B cell (primary cell): ENCODE data around the gene LRCH1. TPM values are rescaled to one million over a fixed set of nuclear protein-coding genes. Genes with fewer than 3 reads are reported as not detected.

ENCODE experiments used
- ATAC-seq: fragments of 200-7000 bp; cut with Tn5 transposase; one replicate; pipeline ENCODE4 v1.10.0; 2021; ENCODE audit warnings: low read depth, mild to moderate bottlenecking, moderate number of reproducible peaks, moderate library complexity
- CTCF ChIA-PET: fragments of 350-600 bp; sonication (Branson Sonifier 250); formaldehyde crosslinking; loops from one replicate; lab custom pipeline; 2021; ENCODE audit warnings: antibody characterized with exemption, inconsistent platforms; lab: Charles Lee
- POLR2A ChIA-PET: fragments of 350-600 bp; sonication (Branson Sonifier 250); formaldehyde crosslinking; loops from one replicate; lab custom pipeline; 2021; ENCODE audit warnings: antibody characterized with exemption; lab: Charles Lee
- DNase-seq: peaks from one replicate; pipeline ENCODE4 v3.0.0; 2013
- H2AFZ ChIP-seq: 2 replicates; pipeline ENCODE4 v1.6.1; 2012; ENCODE audit warnings: mild to moderate bottlenecking, low read depth, low read length; ENCODE audit not compliant: insufficient read depth, poor library complexity, severe bottlenecking
- H3K27ac ChIP-seq, 2 donors: 1 replicate in 1 of 2; 2 replicates in 1 of 2; pipeline ENCODE4 v1.5.1; 2012 to 2013; ENCODE audit warnings: low read length in 2 of 2, mild to moderate bottlenecking in 2 of 2, moderate library complexity in 1 of 2
- H3K27me3 ChIP-seq, 4 experiments: fragments of 200-600 bp in 1 of 4; sonication (generic) in 1 of 4; replicated peaks in 1 of 4; 1 replicate in 2 of 4; 2 replicates in 2 of 4; pipeline versions ENCODE4 v1.6.1 to v1.7.0; 2013 to 2016; ENCODE audit warnings: low read length in 3 of 4, mild to moderate bottlenecking in 2 of 4, mixed read lengths in 1 of 4, moderate library complexity in 1 of 4; ENCODE audit not compliant: insufficient read depth in 4 of 4, control insufficient read depth in 3 of 4; ENCODE audit errors: control extremely low read depth in 1 of 4
- H3K36me3 ChIP-seq, 2 experiments: replicated peaks in 1 of 2; 1 replicate in 1 of 2; 2 replicates in 1 of 2; pipeline versions ENCODE4 v1.6.1 to v1.7.1; 2013; ENCODE audit warnings: low read length in 1 of 2; ENCODE audit not compliant: insufficient read depth in 2 of 2, control insufficient read depth in 1 of 2; ENCODE audit errors: control extremely low read depth in 1 of 2, extremely low read depth in 1 of 2
- H3K4me1 ChIP-seq, 2 donors: fragments of 200-600 bp in 1 of 2; sonication (generic) in 1 of 2; 1 replicate in 1 of 2; 2 replicates in 1 of 2; pipeline versions ENCODE4 v1.5.1 to v1.6.1; 2013 to 2017; ENCODE audit warnings: low read length in 2 of 2; ENCODE audit not compliant: control insufficient read depth in 2 of 2, insufficient read depth in 2 of 2
- H3K4me2 ChIP-seq: replicated peaks from 2 replicates; pipeline ENCODE3; 2012; ENCODE audit warnings: mild to moderate bottlenecking, low read depth, low read length; ENCODE audit not compliant: poor library complexity, severe bottlenecking
- H3K4me3 ChIP-seq, 5 experiments: fragments of 200-600 bp in 1 of 5; sonication (generic) in 1 of 5; 1 replicate in 3 of 5; 2 replicates in 2 of 5; pipeline versions ENCODE4 v1.5.1 to v1.7.0; 2011 to 2016; ENCODE audit warnings: low read length in 4 of 5, mild to moderate bottlenecking in 4 of 5, low read depth in 2 of 5, control low read depth in 1 of 5, moderate library complexity in 1 of 5; ENCODE audit not compliant: insufficient read depth in 1 of 5; ENCODE audit errors: control extremely low read depth in 1 of 5, extremely low read depth in 1 of 5
- H3K79me2 ChIP-seq: fragments of 200-600 bp; sonication (generic); one replicate; pipeline ENCODE4 v1.6.0; 2016; ENCODE audit warnings: low read length; ENCODE audit not compliant: control insufficient read depth, insufficient read depth
- H3K9ac ChIP-seq: fragments of 200-600 bp; sonication (generic); 2 replicates; pipeline ENCODE4 v1.6.1; 2017; ENCODE audit warnings: mild to moderate bottlenecking, low read length, moderate library complexity
- H3K9me3 ChIP-seq, 3 donors: one replicate each; pipeline versions ENCODE4 v1.6.1 to v1.7.1; 2013; ENCODE audit warnings: low read length in 2 of 3; ENCODE audit not compliant: control insufficient read depth in 2 of 3, insufficient read depth in 1 of 3; ENCODE audit errors: control extremely low read depth in 1 of 3
- H4K20me1 ChIP-seq: 2 replicates; pipeline ENCODE4 v1.6.0; 2012; ENCODE audit warnings: mild to moderate bottlenecking, low read length; ENCODE audit not compliant: insufficient read depth, control insufficient read depth, poor library complexity, severe bottlenecking
- H3K27ac Mint-ChIP-seq: one replicate; pipeline ENCODE4 v1.8.0; 2021; ENCODE audit warnings: mixed read lengths
- H3K27me3 Mint-ChIP-seq: one replicate; pipeline ENCODE4 v1.8.0; 2021; ENCODE audit warnings: mixed read lengths
- H3K4me1 Mint-ChIP-seq: one replicate; pipeline ENCODE4 v1.8.0; 2021; ENCODE audit warnings: mixed read lengths
- H3K4me3 Mint-ChIP-seq: one replicate; pipeline ENCODE4 v1.8.0; 2021; ENCODE audit warnings: mixed read lengths
- H3K9me3 Mint-ChIP-seq: one replicate; pipeline ENCODE4 v1.8.0; 2022; ENCODE audit warnings: mixed read lengths; ENCODE audit not compliant: insufficient read depth
- CTCF ChIP-seq: fragments of 200-600 bp; IDR thresholded peaks from one replicate; pipeline ENCODE4 v1.8.0; 2022; ENCODE audit warnings: antibody characterized with exemption, mild to moderate bottlenecking
- EZH2 ChIP-seq: IDR thresholded peaks from 2 replicates; pipeline ENCODE4 v1.6.1; 2012; ENCODE audit warnings: borderline replicate concordance, low read depth, mild to moderate bottlenecking, moderate library complexity, low read length; ENCODE audit not compliant: insufficient read depth, poor library complexity, severe bottlenecking
- WGBS: methylation state at CpG from one replicate; pipeline ENCODE4 v1.1.5; 2013; ENCODE audit warnings: missing lambda C conversion rate; ENCODE audit not compliant: insufficient coverage; 5-methylcytosine and 5-hydroxymethylcytosine counted together
- intact Hi-C: fragments of 100-400 bp; cut with micrococcal nuclease; formaldehyde crosslinking; loops from one replicate; pipeline ENCODE4 v1.10.0; 2022
- polyA plus RNA-seq: library from polyadenylated mRNA; depleted of rRNA; stranded (reverse); fragments of >200 nt; gene quantifications from 2 replicates; pipeline ENCODE4 v1.2.3, GENCODE V29; 2012
- total RNA-seq, 2 donors: library from RNA; stranded (reverse); fragments of 120-200 nt in 1 of 2; gene quantifications; 1 replicate in 1 of 2; 2 replicates in 1 of 2; pipeline versions ENCODE4 v1.2.3 to v1.2.4, GENCODE V29; 2013 to 2022

LRCH1 gene
- total and polyA plus RNA-seq, 2 donors (not counting 1 experiment from before 2014, with no cell fraction given), result 13.0 to 50.3 TPM

- no peak overlapping the region for H3K4me2 ChIP-seq
- H3K9me3 ChIP-seq, result no peaks in the 10 kb centered on the region
- no peaks in the 10 kb centered on the region for H4K20me1 ChIP-seq
- ATAC-seq, result no peak
- H3K36me3 ChIP-seq, result no peaks in the 10 kb centered on the region
- no peak for DNase-seq
- POLR2A ChIA-PET, result no interaction called here
- Mint-ChIP-seq H3K27me3 (no peaks in the 10 kb centered on the region), H3K4me3 (no peak overlapping the region), H3K9me3 (no peaks in the 10 kb centered on the region), H3K4me1 (peaks cover 64% of the 10 kb centered on the region), H3K27ac (no peak overlapping the region)
- CTCF ChIA-PET, result interaction anchor here (1.2 kb wide), 1 partner anchor 16 kb away, joined by 3 read pairs; no protein-coding TSS in a partner anchor
- no peaks in the 10 kb centered on the region for H3K27me3 ChIP-seq
- H3K4me3 ChIP-seq, result no peak overlapping the region
- no peak overlapping the region for H3K9ac ChIP-seq
- no peak overlapping the region for H2AFZ ChIP-seq
- H3K79me2 ChIP-seq, result peaks cover 88% of the 10 kb centered on the region
- TF ChIP-seq EZH2, result no peak
- no peak for TF ChIP-seq CTCF
- peaks cover 45 to 54% of the 10 kb centered on the region in 2 donors for H3K4me1 ChIP-seq
- no peak overlapping the region for H3K27ac ChIP-seq
- intact Hi-C loops, result loop anchor here (10.0 kb wide), 1 partner anchor 275 kb away; the partner anchor contains the start of gene RUBCNL
- 100% methylated on average over 2 of the region's 6 CpGs for WGBS
These were observed 106.6 kb downstream of the LRCH1 start for GRCh38 chr13:46659413-46660065.

GRCh38 chr13:46660416-46660815 lies 107.4 kb downstream of the LRCH1 start:
- H4K20me1 ChIP-seq, result no peaks in the 10 kb centered on the region
- no peak overlapping the region for H3K4me3 Mint-ChIP-seq
- intact Hi-C loops, result loop anchor here (10.0 kb wide), 1 partner anchor 276 kb away; the partner anchor contains the start of gene RUBCNL
- no peaks in the 10 kb centered on the region for H3K9me3 Mint-ChIP-seq
- H3K4me1 Mint-ChIP-seq, result peaks cover 63% of the 10 kb centered on the region
- H3K27me3 ChIP-seq, result no peaks in the 10 kb centered on the region
- no peak overlapping the region for H3K9ac ChIP-seq
- no peak overlapping the region for H3K27ac Mint-ChIP-seq
- POLR2A ChIA-PET, result no interaction called here
- CTCF ChIA-PET, result interaction anchor here (1.0 kb wide), 1 partner anchor 108 kb away, joined by 3 read pairs; the partner anchor contains the start of gene LRCH1
- 53% methylated on average over 3 of the region's 3 CpGs for WGBS
- H2AFZ ChIP-seq, result no peak overlapping the region
- H3K79me2 ChIP-seq, result peaks cover 84% of the 10 kb centered on the region
- H3K4me2 ChIP-seq, result peak overlapping the region; percentile 13
- DNase-seq (no peak), ATAC-seq (no peak)
- H3K4me1 ChIP-seq, result peaks cover 43 to 52% of the 10 kb centered on the region in 2 donors
- no peak for TF ChIP-seq EZH2
- H3K36me3 ChIP-seq, result no peaks in the 10 kb centered on the region
- H3K4me3 ChIP-seq, result no peak overlapping the region
- no peaks in the 10 kb centered on the region for H3K9me3 ChIP-seq
- no peaks in the 10 kb centered on the region for H3K27me3 Mint-ChIP-seq
- H3K27ac ChIP-seq, result no peak overlapping the region
